Ovary (tissue), 9 donors: ENCODE measurements around the gene UCHL1. TPM values are rescaled to one million over a fixed set of nuclear protein-coding genes. Genes with fewer than 3 reads are reported as not detected.

Experiments used
- DNase-seq, 5 donors: peaks; one replicate each; pipeline ENCODE4 v3.0.0-alpha.2; 2019 to 2020
- H3K27ac ChIP-seq, 2 donors: fragments of 200-600 bp; one replicate each; pipeline versions ENCODE4 v1.5.1 to v1.8.0; 2019 to 2022
- H3K27me3 ChIP-seq: fragments of 200-600 bp; one replicate; pipeline ENCODE4 v1.8.0; 2022
- H3K36me3 ChIP-seq: fragments of 200-600 bp; sonication (generic); one replicate; pipeline ENCODE4 v1.5.1; 2019
- H3K4me1 ChIP-seq: one replicate; pipeline ENCODE4 v1.8.1; 2013; ENCODE audit warnings: mild to moderate bottlenecking, moderate library complexity; ENCODE audit not compliant: insufficient read depth
- H3K4me3 ChIP-seq: fragments of 200-600 bp; sonication (generic); one replicate; pipeline ENCODE4 v1.5.1; 2017
- H3K9me3 ChIP-seq, 2 donors: fragments of 200-600 bp in 1 of 2; sonication (generic) in 1 of 2; one replicate each; pipeline versions ENCODE4 v1.5.1 to v1.8.1; 2013 to 2019; ENCODE audit warnings: mild to moderate bottlenecking in 1 of 2, moderate library complexity in 1 of 2
- CTCF ChIP-seq, 3 donors: fragments of 450-650 bp in 2 of 3; fragments of 200-600 bp in 1 of 3; IDR thresholded peaks; one replicate each; pipeline versions ENCODE4 v1.5.1 to v1.8.0; 2016 to 2022; ENCODE audit warnings: antibody characterized with exemption in 3 of 3, mild to moderate bottlenecking in 1 of 3
- EP300 ChIP-seq: sonication (generic); formaldehyde crosslinking; IDR thresholded peaks from one replicate; pipeline ENCODE4 v1.6.1; 2017; ENCODE audit warnings: antibody characterized with exemption
- POLR2A ChIP-seq: fragments of 450-650 bp; IDR thresholded peaks from one replicate; pipeline ENCODE4 v1.6.1; 2017; ENCODE audit warnings: antibody characterized with exemption, mild to moderate bottlenecking, moderate library complexity
- WGBS, 3 donors: extraction: QIAGEN DNeasy Blood & Tissue Kit in 1 of 3; methylation state at CpG; one replicate each; pipeline versions ENCODE4 v1.1.5 to v1.1.7; 2013 to 2017; 5-methylcytosine and 5-hydroxymethylcytosine counted together
- intact Hi-C, 4 donors: fragments of 100-400 bp; cut with DNase I; formaldehyde crosslinking; loops; one replicate each; pipeline versions ENCODE4 v1.11.0 to v1.15.1; 2022 to 2023
- polyA plus RNA-seq, 2 donors: library from polyadenylated mRNA; stranded (reverse); fragments of 200-250 nt in 1 of 2; fragments of 350-450 nt in 1 of 2; fragmentation: Illumina TruSeq in 1 of 2; extraction: RNeasy Lipid Tissue Mini Kit (QIAGEN cat#74804) in 1 of 2; gene quantifications; one replicate each; pipeline ENCODE4 v1.2.3, GENCODE V29; 2013 to 2014
- total RNA-seq, 7 donors: library from RNA; depleted of rRNA in 2 of 7; stranded (reverse); fragments of >200 nt in 2 of 7; fragmentation: NEBNext Ultra II Directional in 3 of 7; extraction: Animal tissue kit (Norgen Biotek cat#: 25700) in 3 of 7; gene quantifications; one replicate each; pipeline versions ENCODE4 v1.1.0 to v1.2.4, GENCODE V29; 2016 to 2023
- donor health status: DM: no; HTN: no; CAD: no; lungs with moderate emphysema.
- donor health status: DM: no; HTN: no; CAD: no.
- donor health status: Bipolar disorder and iron deficiency.
- donor health status: DM: yes; HTN: yes; CAD: no.
- donor health status: DM: no; HTN: no; CAD: no.
- donor health status: DM: yes; HTN: yes; CAD: no.

Gene UCHL1
- total and polyA plus RNA-seq, 9 donors = 35.3 to 172 (median 74.2) TPM

DNA sequence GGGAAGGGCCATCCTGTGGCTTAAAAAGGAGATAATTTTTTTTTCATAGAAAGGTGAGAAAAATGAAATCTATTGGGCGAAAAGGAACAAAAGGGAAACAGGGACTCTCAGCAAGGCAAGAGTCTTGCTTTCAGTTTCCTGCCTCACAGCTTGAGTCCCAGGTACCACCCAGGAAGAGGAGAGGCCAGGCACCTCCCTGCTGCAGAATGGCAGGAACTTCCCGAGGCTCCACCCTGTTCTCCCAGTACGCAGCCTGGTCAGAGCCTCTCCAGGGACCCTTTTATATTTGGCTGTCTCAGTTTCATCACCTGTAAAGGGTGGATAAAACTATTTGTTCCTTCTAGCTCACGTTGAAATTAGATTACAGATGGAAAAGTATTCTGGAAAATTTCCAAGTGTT is 33.8 kb downstream of the UCHL1 start:
- 67 to 72% (median 68%) methylated on average over 4 of the region's 4 CpGs for WGBS, 3 donors
- intact Hi-C loops = no loop called here
- DNase-seq = no peak
- Histone ChIP-seq H3K27ac (no peak overlapping the region), H3K4me3 (no peak overlapping the region), H3K36me3 (no peaks in the 10 kb centered on the region), H3K4me1 (no peaks in the 10 kb centered on the region), H3K27me3 (no peaks in the 10 kb centered on the region), H3K9me3 (peaks cover 0 to 4% of the 10 kb centered on the region in 2 donors)
- TF ChIP-seq EP300 = no peak
- no peak for TF ChIP-seq CTCF (IDR thresholded peaks at IDR 0.05)
- no peak for TF ChIP-seq POLR2A

DNA sequence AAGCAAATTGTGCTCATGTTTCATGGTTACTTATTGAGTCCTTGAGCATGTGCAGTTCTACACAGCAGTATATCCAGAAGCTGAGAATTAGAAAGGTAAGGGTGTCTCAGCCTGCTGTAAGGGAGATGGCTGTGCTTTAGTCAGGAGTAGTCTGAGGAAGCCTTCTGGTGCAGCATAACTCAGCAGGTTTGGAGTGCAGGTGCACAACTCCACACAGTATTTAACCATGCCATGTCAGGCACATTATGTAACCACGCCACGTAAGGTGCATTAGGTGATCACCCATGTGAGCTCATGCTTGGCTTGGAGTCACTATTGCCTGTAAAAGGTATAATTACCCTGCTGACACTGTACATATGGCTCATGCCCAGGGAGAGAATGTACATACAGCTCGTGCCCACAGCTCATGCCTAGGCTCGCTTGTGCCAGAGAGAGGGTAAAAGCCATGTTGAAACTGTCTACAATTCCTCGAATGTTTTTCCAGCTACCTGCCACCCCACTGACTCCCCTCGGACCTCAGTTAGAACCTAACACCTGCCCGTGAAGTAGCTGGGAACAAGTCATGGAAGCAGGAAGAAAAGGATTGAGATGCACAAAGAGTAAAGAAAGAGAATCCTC is 37.8 kb downstream of the UCHL1 start:
- H3K27me3 ChIP-seq = no peaks in the 10 kb centered on the region
- H3K4me1 ChIP-seq = peaks cover 1% of the 10 kb centered on the region
- H3K36me3 ChIP-seq = no peaks in the 10 kb centered on the region
- intact Hi-C loops = no loop called here
- DNase-seq = no peak
- TF ChIP-seq CTCF (IDR thresholded peaks at IDR 0.05) (no peak), POLR2A (no peak), EP300 (no peak)
- 92 to 95% (median 94%) methylated on average over 7 of the region's 7 CpGs for WGBS, 3 donors
- H3K4me3 ChIP-seq = no peak overlapping the region
- H3K27ac ChIP-seq = no peak overlapping the region
- peaks cover 0 to 4% of the 10 kb centered on the region in 2 donors for H3K9me3 ChIP-seq

- Histone ChIP-seq H3K9me3 (peaks cover 0 to 4% of the 10 kb centered on the region in 2 donors), H3K4me3 (no peak overlapping the region), H3K27ac (no peak overlapping the region), H3K4me1 (peaks cover 1% of the 10 kb centered on the region), H3K36me3 (no peaks in the 10 kb centered on the region), H3K27me3 (no peaks in the 10 kb centered on the region)
- intact Hi-C loops = no loop called here
- DNase-seq = no peak
- TF ChIP-seq CTCF (IDR thresholded peaks at IDR 0.05) = no peak
- no peak for TF ChIP-seq POLR2A
- no peak for TF ChIP-seq EP300
- 9 to 21% (median 17%) methylated on average over 1 of the region's 1 CpG for WGBS, 3 donors
Measured at GRCh38 chr4:41296995-41297394, 40.3 kb downstream of the UCHL1 start.

GRCh38 chr4:41297832-41298231 is 41.1 kb downstream of the UCHL1 start:
- Histone ChIP-seq H3K4me3 (no peak overlapping the region), H3K9me3 (peaks cover 0 to 4% of the 10 kb centered on the region in 2 donors), H3K4me1 (peaks cover 1% of the 10 kb centered on the region), H3K27me3 (no peaks in the 10 kb centered on the region), H3K36me3 (no peaks in the 10 kb centered on the region), H3K27ac (no peak overlapping the region)
- intact Hi-C loops = no loop called here
- DNase-seq = no peak
- WGBS, 3 donors = 1 to 5% (median 2%) methylated on average over 2 of the region's 2 CpGs
- no peak for TF ChIP-seq POLR2A
- no peak for TF ChIP-seq CTCF (IDR thresholded peaks at IDR 0.05)
- no peak for TF ChIP-seq EP300
